Mucosa of descending colon (tissue), 3 donors: ENCODE data around the gene C1orf50. TPM values are rescaled to one million over a fixed set of nuclear protein-coding genes. Genes with fewer than 3 reads are reported as not detected.

Source experiments
- ATAC-seq: fragments of 200-7000 bp; cut with Tn5 transposase; one replicate; pipeline ENCODE4 v1.9.1; 2020; ENCODE audit warnings: mild to moderate bottlenecking, moderate library complexity
- DNase-seq, 3 donors: peaks; one replicate each; pipeline ENCODE4 v3.0.0-alpha.2; 2020
- H3K36me3 ChIP-seq: fragments of 200-600 bp; one replicate; pipeline ENCODE4 v1.8.0; 2021; ENCODE audit warnings: low read depth, mild to moderate bottlenecking
- H3K4me1 ChIP-seq: fragments of 200-600 bp; one replicate; pipeline ENCODE4 v1.8.0; 2021; ENCODE audit warnings: low read depth, mild to moderate bottlenecking
- H3K4me3 ChIP-seq: fragments of 200-600 bp; one replicate; pipeline ENCODE4 v1.8.0; 2021; ENCODE audit warnings: mild to moderate bottlenecking
- H3K9me3 ChIP-seq: fragments of 200-600 bp; one replicate; pipeline ENCODE4 v1.8.0; 2021; ENCODE audit warnings: mild to moderate bottlenecking
- CTCF ChIP-seq: fragments of 200-600 bp; IDR thresholded peaks from one replicate; pipeline ENCODE4 v1.8.0; 2022; ENCODE audit warnings: antibody characterized with exemption, mild to moderate bottlenecking
- intact Hi-C, 2 donors: fragments of 100-400 bp; cut with DNase I in 1 of 2; cut with micrococcal nuclease in 1 of 2; formaldehyde crosslinking; loops; one replicate each; pipeline versions ENCODE4 v1.11.0 to v1.11.1; 2022; cut with DNase I, micrococcal nuclease
- total RNA-seq, 3 donors: library from RNA; stranded (reverse); fragmentation: NEBNext Ultra II Directional in 2 of 3; extraction: Animal tissue kit (Norgen Biotek cat#: 25700) in 2 of 3; gene quantifications; one replicate each; pipeline versions ENCODE4 v1.2.1 to v1.2.4, GENCODE V29; 2021 to 2023
- donor health status: DM: no; HTN: no; CAD: no; lungs with moderate emphysema.
- donor health status: DM: no; HTN: no; CAD: no.
- donor health status: DM: no; HTN: yes; CAD: no.

C1orf50 gene
- total RNA-seq, 3 donors from 2014 or later: 4.4 to 9.8 (median 7.1) TPM

GRCh38 chr1:42793824-42794223 lies 26.8 kb downstream of the C1orf50 start:
- DNase-seq: no peak
- no peaks in the 10 kb centered on the region for H3K4me1 ChIP-seq
- H3K9me3 ChIP-seq: no peaks in the 10 kb centered on the region
- no peak overlapping the region for H3K4me3 ChIP-seq
- intact Hi-C loops: no loop called here
- ATAC-seq: no peak
- no peaks in the 10 kb centered on the region for H3K36me3 ChIP-seq
- no peak for TF ChIP-seq CTCF

DNA sequence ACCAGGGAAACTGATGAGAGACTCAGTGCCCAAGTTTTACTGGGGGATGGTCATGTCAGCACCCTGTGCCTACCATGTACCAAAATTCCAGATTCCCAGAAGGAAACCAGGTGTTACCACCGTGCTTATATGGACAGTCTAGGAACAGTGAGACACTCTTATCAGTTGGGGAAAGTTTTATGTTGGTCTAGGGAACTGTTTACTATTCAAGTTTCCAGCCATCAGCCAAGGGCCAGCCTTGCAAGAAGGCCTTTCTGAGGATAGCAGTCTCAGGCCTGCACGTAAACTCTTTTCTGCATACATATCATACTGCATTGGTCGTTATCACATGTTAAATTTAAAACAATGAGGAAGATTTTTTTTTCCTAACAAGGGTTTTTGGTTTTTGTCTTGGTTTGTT lies 30.4 kb downstream of the C1orf50 start:
- ATAC-seq: no peak
- H3K4me3 ChIP-seq: no peak overlapping the region
- no peak for DNase-seq
- TF ChIP-seq CTCF: no peak
- H3K36me3 ChIP-seq: no peaks in the 10 kb centered on the region
- intact Hi-C loops: no loop called here
- H3K4me1 ChIP-seq: no peaks in the 10 kb centered on the region
- no peaks in the 10 kb centered on the region for H3K9me3 ChIP-seq

- Histone ChIP-seq H3K4me1 (no peaks in the 10 kb centered on the region), H3K4me3 (no peak overlapping the region), H3K9me3 (no peaks in the 10 kb centered on the region), H3K36me3 (no peaks in the 10 kb centered on the region)
- no peak for ATAC-seq
- no peak for TF ChIP-seq CTCF
- DNase-seq: no peak
- intact Hi-C loops: no loop called here
Observed at GRCh38 chr1:42797979-42798378, 30.9 kb downstream of the C1orf50 start.

DNA sequence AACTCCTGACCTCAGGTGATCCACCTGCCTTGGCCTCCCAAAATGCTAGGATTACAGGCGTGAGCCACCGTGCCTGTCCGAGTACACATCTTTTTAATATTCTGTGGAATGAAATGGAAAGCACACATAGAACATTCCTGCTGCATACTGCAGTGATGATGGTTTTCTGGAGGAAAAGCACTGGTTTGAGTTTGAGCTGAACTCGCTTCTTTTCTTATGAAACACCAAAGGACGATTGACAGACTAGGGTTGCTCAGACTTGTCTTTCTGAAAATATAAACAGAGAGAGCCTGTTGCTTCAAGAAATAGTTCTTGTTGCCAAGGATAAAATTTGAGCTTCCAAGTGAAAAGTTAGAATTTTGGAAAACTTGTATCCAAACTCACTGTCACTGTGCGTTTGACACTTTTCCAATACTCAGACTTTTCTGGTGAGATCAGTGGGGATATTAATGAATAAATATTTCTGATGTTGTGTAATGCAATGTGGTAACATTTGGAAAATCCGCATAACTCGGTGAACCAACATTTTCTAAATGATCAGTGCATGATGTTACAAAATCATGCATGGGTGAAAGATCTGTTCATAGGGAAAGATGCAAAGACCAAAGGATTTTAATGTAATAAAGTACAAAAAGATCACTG lies 34.9 kb downstream of the C1orf50 start:
- no peak for DNase-seq
- Histone ChIP-seq H3K36me3 (no peaks in the 10 kb centered on the region), H3K9me3 (peaks cover 3% of the 10 kb centered on the region), H3K4me1 (no peaks in the 10 kb centered on the region), H3K4me3 (no peak overlapping the region)
- TF ChIP-seq CTCF: no peak
- intact Hi-C loops: no loop called here
- no peak for ATAC-seq

- TF ChIP-seq CTCF: no peak
- intact Hi-C loops: no loop called here
- no peaks in the 10 kb centered on the region for H3K4me1 ChIP-seq
- ATAC-seq (no peak), DNase-seq (no peak)
- H3K4me3 ChIP-seq: no peak overlapping the region
- H3K36me3 ChIP-seq: no peaks in the 10 kb centered on the region
- peaks cover 3% of the 10 kb centered on the region for H3K9me3 ChIP-seq
Observed at GRCh38 chr1:42806171-42806570, 39.1 kb downstream of the C1orf50 start.

DNA sequence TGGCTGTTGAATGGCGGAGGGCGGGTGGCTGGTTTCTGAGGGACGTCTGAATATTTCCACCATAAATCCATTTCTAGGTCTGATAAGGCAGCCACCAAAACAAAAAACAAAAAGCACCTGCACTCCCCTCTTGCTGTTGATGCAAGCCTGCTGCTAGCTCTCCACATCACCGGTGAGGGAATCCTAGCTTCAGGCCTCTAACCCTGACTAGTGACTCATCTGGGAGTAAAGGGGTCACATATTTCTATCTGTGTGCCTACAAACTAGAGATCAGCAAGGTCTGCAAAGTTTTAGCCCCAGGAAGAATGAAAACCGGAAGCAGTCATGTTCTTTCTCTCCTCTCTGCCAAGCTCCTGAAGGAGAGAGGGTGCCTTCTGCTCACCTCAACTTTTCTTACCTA lies 39.5 kb downstream of the C1orf50 start:
- ATAC-seq: no peak

More for the DNA sequence above, 39.5 kb downstream of the C1orf50 start:
- H3K9me3 ChIP-seq: peaks cover 3% of the 10 kb centered on the region
- no peak for TF ChIP-seq CTCF
- H3K4me3 ChIP-seq: no peak overlapping the region
- no peaks in the 10 kb centered on the region for H3K36me3 ChIP-seq
- intact Hi-C loops: no loop called here
- no peaks in the 10 kb centered on the region for H3K4me1 ChIP-seq
- no peak for DNase-seq
